Heart left ventricle (tissue), 13 donors: ENCODE data around the gene NOB1.

ENCODE experiments used
- CTCF ChIP-seq, 12 donors: fragments of 200-600 bp; sonication (generic) in 4 of 12; IDR thresholded peaks; one replicate each; pipeline versions ENCODE4 v1.5.0 to v1.8.0; 2018 to 2022; ENCODE audit warnings: antibody characterized with exemption in 12 of 12, mild to moderate bottlenecking in 5 of 12
- POLR2A ChIP-seq, 2 donors: fragments of 450-650 bp; IDR thresholded peaks; one replicate each; pipeline ENCODE4 v1.6.1; 2017; ENCODE audit warnings: antibody characterized with exemption in 2 of 2, mild to moderate bottlenecking in 2 of 2, moderate library complexity in 2 of 2
- donor health status: ischemic (EF 13 %, LVEDD 7.1; RV severe dilation, severe dysfunction).
- donor health status: DM: no; HTN: yes; CAD: no.
- donor health status: DM: no; HTN: no; CAD: no.
- donor health status: ischemic (EF 25% LVEDD 6.9; RV normal size, moderate dysfunction).
- donor health status: ischemic (EF 25% LVEDD 5.7; RV mildly dilated, moderate dysfunction).
- donor health status: ischemic (EF 35%, LVEDD 5.7; RV mildly dilated, moderate dysfunction).
- donor health status: nonischemic (EF 11% LVEDD 7.7; RV severe dilation, severe dysfunction).
- donor health status: DM: yes; HTN: yes; CAD: no.
- donor health status: PGD.
- donor health status: ischemic (EF 29% LVEDD 5.4; RV normal size, mild dysfunction).
- donor health status: nonischemic (EF 23%, LVEDD 6.1; RV moderate dilation, normal function).

GRCh38 chr16:69781118-69781517 is 26.4 kb upstream of the NOB1 start:
- no peak for TF ChIP-seq POLR2A (IDR thresholded peaks at IDR 0.05)
- TF ChIP-seq CTCF (IDR thresholded peaks at IDR 0.05): no peak
